Right atrium auricular region (tissue), 2 donors: ENCODE data around the gene ZNF41. TPM values are rescaled to one million over a fixed set of nuclear protein-coding genes. Genes with fewer than 3 reads are reported as not detected.

Source experiments
- DNase-seq: peaks from one replicate; pipeline ENCODE4 v3.0.0-alpha.2; 2019; ENCODE audit warnings: low spot score
- H3K27ac ChIP-seq, 2 donors: fragments of 200-600 bp; sonication (generic); 1 replicate in 1 of 2; 2 replicates in 1 of 2; pipeline ENCODE4 v1.5.1; 2016 to 2019
- H3K27me3 ChIP-seq, 2 donors: fragments of 200-600 bp; sonication (generic); one replicate each; pipeline versions ENCODE4 v1.5.1 to v1.6.0; 2017 to 2019
- H3K36me3 ChIP-seq: fragments of 200-600 bp; sonication (generic); one replicate; pipeline ENCODE4 v1.5.1; 2016
- H3K4me1 ChIP-seq, 2 donors: fragments of 200-600 bp; sonication (generic); one replicate each; pipeline versions ENCODE4 v1.5.1 to v1.6.0; 2017 to 2019
- H3K4me3 ChIP-seq, 2 donors: fragments of 200-600 bp; sonication (generic); 1 replicate in 1 of 2; 2 replicates in 1 of 2; pipeline ENCODE4 v1.5.1; 2017 to 2019; ENCODE audit warnings: mild to moderate bottlenecking in 1 of 2, moderate library complexity in 1 of 2
- H3K9me3 ChIP-seq, 2 donors: fragments of 200-600 bp; sonication (generic); one replicate each; pipeline ENCODE4 v1.5.1; 2019
- total RNA-seq, 2 donors: library from RNA; depleted of rRNA; stranded (reverse); fragments of >200 nt; gene quantifications; one replicate each; pipeline ENCODE4 v1.1.0, GENCODE V29; 2016
- TF ChIP-seq, protein P1 (sequence below), 2 donors: fragments of 200-600 bp; sonication (generic); IDR thresholded peaks; one replicate each; pipeline ENCODE4 v1.5.1; 2019; ENCODE audit warnings: antibody characterized with exemption in 2 of 2

The ZNF41 gene
- total RNA-seq, 2 donors from 2014 or later: 10.5 to 12.1 TPM

DNA sequence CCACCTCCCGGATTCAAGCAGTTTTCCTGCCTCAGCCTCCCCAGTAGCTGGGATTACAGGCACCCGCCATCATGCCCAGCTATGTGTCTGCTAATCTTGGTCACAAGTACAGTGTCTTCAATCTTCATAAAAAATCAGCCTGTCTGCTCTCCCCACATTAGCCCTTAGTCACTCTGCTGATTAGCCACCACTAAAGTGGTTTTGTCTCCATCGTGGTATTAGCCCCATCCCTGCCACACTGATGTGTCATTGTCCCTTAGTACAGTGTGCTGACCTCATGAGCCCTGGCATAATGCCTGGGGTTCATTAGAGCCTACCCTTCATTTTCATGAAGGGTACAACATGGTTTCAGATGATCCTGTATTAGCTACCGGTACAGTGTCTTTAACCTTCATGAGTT, 62.8 kb downstream of the ZNF41 start:
- no peak overlapping the region for H3K27ac ChIP-seq
- H3K36me3 ChIP-seq: no peaks in the 10 kb centered on the region
- H3K9me3 ChIP-seq: peaks cover 0 to 24% of the 10 kb centered on the region in 2 donors
- H3K4me1 ChIP-seq: no peaks in the 10 kb centered on the region
- H3K27me3 ChIP-seq: no peaks in the 10 kb centered on the region
- DNase-seq: no peak
- TF ChIP-seq, protein P1, sequence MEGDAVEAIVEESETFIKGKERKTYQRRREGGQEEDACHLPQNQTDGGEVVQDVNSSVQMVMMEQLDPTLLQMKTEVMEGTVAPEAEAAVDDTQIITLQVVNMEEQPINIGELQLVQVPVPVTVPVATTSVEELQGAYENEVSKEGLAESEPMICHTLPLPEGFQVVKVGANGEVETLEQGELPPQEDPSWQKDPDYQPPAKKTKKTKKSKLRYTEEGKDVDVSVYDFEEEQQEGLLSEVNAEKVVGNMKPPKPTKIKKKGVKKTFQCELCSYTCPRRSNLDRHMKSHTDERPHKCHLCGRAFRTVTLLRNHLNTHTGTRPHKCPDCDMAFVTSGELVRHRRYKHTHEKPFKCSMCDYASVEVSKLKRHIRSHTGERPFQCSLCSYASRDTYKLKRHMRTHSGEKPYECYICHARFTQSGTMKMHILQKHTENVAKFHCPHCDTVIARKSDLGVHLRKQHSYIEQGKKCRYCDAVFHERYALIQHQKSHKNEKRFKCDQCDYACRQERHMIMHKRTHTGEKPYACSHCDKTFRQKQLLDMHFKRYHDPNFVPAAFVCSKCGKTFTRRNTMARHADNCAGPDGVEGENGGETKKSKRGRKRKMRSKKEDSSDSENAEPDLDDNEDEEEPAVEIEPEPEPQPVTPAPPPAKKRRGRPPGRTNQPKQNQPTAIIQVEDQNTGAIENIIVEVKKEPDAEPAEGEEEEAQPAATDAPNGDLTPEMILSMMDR (IDR thresholded peaks at IDR 0.05): no peak
- no peak overlapping the region for H3K4me3 ChIP-seq

DNA sequence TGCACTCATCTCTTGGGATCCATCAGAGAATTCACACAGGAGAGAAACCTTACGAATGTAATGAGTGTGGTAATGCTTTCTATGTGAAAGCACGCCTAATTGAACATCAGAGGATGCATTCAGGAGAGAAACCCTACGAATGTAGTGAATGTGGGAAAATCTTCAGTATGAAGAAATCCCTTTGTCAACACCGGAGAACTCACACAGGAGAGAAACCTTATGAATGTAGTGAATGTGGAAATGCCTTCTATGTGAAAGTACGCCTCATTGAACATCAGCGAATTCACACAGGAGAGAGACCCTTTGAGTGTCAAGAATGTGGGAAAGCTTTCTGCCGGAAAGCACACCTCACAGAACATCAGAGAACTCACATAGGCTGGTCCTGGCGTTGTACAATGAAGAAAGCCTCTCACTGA, 69.8 kb downstream of the ZNF41 start:
- H3K27me3 ChIP-seq: no peaks in the 10 kb centered on the region
- H3K4me1 ChIP-seq: no peaks in the 10 kb centered on the region
- TF ChIP-seq, protein P1 (IDR thresholded peaks at IDR 0.05): no peak
- H3K27ac ChIP-seq: no peak overlapping the region
- peaks cover 13 to 71% of the 10 kb centered on the region in 2 donors for H3K9me3 ChIP-seq
- no peak for DNase-seq
- H3K4me3 ChIP-seq: no peak overlapping the region
- H3K36me3 ChIP-seq: no peaks in the 10 kb centered on the region

Other genes starting within 250 kb of the ZNF41 start
- gene ZNF157, start 112.6 kb downstream of the ZNF41 start, total RNA-seq: under 1 TPM in 1 of 2 donors, not detected in 1; 0.19 TPM
- 10 to 100 TPM; 41.7 to 53.9 TPM for gene ARAF, start 78.0 kb upstream of the ZNF41 start, total RNA-seq
- 100 to 1,000 TPM; 218 to 823 TPM for gene TIMP1, start 99.2 kb upstream of the ZNF41 start, total RNA-seq
- 1 to 10 TPM; 6.4 to 7.0 TPM for gene SYN1, start 136.6 kb upstream of the ZNF41 start, total RNA-seq
- gene CFP, start 146.7 kb upstream of the ZNF41 start, total RNA-seq: 1 to 10 TPM; 2.2 to 6.3 TPM
- 10 to 100 TPM; 21.9 to 28.9 TPM for gene ELK1, start 167.3 kb upstream of the ZNF41 start, total RNA-seq
- gene UXT, start 176.0 kb upstream of the ZNF41 start, total RNA-seq: 100 to 1,000 TPM; 108 to 158 TPM